ENCODE results near the gene AHRR.

Gene AHRR

DNA sequence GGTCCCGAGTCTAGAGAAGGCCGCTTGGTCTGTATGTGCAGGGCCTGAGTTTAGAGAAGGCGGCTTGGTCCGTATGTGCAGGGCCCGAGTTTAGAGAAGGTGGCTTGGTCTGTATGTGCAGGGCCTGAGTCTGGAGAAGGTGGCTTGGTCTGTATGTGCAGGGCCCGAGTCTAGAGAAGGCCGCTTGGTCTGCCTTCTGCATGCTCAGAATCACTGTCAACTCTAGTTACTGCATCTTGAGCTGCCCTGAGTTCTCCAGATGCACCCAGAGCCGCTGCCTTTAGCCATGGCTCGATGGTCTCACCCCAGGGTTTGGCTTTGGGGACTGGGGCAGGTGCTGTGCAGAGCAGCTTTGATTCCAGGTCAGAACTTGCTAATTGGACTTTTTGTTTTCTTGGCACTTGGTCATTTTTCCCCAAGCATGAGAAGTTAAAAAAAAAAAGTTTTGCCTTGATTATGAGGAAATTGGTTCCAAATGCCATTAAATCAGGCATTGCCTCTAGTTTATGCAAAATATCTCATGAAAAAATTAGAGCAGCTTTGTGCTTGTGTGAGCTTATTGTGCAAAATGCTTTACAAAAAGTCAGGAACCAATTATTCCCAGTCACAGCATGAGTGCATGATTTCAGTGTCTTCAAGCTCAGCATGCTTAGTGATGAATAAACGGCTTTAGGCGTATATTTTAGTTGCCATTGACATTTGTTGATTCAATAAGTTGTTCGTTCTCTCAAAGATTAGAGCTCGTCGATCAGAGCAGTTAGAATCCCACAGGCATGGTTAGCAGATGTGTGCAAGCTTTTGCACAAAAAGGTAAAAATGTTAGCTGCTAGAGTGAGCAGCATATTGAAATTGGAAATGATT is 96.0 kb downstream of the AHRR start:
- no peak for DNase-seq

- no peak for DNase-seq
These were observed 96.9 kb downstream of the AHRR start for GRCh38 chr5:418162-419121.

DNA sequence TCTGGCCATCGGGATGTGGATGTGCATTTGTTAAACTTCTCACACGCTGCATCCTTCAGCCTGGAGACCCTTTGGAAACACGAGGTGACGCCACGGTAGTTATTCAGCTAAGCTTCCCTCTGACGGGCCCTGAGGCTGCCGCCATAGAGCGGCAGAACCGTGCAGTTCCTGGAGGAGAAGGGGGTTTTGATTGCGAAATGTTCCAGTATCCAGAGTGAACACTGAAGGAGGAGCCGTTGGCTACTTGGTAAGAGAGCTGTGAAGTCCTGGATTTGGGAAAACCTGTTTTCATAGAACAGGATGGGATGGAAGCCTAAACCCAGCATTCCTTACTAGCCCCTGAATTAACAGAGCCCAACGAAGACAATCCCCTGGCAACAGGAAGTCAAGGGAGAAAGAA is 98.5 kb downstream of the AHRR start:
- no peak for DNase-seq

- no peak for DNase-seq
These were observed 99.2 kb downstream of the AHRR start for GRCh38 chr5:420632-421286.

GRCh38 chr5:421287-421880 is 99.9 kb downstream of the AHRR start:
- no peak for DNase-seq

DNA sequence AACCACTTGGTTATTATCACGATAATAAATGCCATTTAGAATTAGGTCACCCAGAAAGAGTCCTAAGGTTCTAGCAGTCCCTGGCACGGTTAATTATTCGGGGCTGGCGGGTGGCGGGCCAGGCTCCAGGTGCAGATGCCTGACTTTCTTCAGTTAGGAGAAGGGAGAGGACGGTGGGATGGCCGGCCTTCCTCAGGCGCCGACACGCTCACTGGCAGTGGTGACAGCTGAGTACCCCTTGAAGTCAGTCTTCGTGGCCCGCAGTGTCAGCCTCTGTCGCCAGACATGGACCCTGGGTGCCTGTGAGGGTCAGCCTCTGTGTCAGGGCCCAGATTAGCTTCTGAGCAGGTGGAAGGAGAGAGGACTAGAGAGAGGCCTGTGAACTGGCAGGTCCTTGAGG is 100.4 kb downstream of the AHRR start:
- no peak for DNase-seq

GRCh38 chr5:422323-423232 is 101.1 kb downstream of the AHRR start:
- no peak for DNase-seq

DNA sequence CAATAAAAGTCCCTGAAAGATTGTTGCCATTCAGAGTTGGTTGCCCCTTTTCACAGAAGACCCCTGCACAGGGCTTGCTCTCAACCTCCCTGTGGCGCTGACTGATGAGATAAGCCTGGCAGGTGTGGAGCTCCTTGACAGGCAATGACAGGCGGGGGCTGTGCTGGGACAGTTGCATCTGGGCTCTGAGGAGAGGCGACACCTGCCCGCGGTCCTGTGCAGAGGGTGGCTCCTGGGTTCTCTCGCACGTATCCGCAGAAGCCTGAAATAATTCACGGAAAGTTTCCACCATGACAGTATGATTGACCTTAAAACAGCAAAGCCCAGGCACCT is 101.7 kb downstream of the AHRR start:
- no peak for DNase-seq

DNA sequence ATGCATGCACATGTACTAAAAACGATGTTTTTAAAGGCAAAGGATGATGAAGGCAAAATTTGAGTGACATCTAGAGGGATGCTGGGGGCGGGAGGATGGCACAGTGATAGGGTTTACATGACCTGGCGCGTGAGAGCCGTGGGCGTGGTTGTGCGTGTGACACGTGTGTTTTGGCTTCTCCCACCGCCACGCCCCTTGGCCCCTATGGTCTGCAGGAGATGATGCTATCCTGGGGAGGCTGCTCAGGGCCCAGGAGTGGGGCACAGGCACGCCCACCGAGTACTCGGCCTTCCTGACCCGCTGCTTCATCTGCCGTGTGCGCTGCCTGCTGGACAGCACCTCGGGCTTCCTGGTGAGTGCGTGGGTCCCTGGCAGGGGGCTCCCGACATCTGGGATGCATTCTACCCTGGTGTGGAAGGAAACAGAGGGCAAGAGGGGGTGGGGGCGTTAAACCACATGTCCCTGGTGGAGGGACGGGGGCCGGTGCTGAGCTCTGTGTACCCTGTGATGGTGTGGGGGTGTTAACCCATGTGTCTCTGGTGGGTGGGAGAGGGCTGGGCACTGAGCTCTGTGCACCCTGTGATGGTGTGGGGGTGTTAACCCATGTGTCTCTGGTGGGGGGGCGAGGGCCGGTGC is 102.2 kb downstream of the AHRR start:
- no peak for DNase-seq

DNA sequence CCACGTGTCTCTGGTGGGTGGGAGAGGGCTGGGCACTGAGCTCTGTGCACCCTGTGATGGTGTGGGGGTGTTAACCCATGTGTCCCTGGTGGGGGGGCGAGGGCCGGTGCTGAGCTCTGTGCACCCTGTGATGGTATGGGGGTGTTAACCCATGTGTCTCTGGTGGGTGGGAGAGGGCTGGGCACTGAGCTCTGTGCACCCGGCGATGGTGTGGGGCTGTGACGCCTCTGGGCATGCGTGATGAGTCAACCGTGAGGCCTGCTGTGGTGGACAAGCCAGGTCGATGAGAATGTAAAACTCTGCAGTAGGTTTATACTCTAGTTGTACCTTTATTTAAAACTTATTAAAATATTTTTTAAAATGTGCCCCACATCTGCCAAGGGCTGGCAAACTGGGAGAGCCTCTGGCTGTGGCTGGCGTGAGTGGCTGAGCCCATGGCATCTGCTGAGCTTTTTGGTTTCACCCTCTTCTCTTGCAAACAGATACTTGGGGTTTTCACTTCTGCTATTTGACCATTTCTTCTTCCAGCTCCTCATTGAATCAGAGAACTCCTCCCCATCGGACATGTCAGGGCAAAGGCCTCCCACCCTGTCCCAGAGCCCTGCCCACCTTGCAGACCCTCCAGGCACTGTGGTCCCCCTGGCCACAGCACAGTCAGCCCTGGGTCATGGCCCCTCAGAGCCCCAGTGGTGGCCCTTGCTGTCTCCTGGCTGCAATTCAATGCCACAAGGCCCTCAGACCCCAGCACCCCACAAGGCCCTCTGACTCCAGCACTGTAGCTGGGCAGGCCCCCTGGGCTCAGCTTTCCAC is 103.0 kb downstream of the AHRR start:
- DNase-seq = no peak

- no peak for DNase-seq
These were observed 104.2 kb downstream of the AHRR start for GRCh38 chr5:425714-426113.

GRCh38 chr5:426392-426976 is 105.0 kb downstream of the AHRR start:
- no peak for DNase-seq

DNA sequence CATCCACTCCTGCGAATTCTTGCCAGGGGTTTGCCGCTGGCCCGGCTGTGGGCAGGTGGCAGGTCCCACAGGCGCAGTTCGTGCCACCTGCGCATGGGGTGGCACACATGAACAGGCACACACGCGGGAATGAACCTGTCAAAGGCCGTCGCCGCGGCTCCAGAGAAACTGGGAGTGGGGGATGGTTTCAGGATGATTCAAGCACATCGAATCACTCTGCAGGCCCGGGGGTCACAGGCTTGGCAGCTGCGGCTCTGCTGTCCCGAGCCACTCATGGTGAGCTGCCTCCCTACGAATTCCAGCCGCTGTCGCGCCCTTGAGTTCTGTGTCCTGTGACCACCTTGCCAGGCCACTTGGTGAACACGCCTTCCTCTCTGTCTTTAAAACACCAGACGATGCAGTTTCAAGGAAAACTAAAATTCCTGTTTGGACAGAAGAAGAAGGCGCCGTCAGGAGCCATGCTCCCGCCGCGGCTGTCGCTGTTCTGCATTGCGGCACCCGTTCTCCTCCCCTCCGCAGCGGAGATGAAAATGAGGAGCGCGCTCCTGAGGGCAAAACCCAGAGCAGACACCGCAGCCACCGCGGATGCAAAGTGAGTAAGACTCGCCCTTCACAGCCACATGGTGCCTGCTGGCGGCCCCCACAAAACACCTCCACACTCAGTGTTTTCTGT is 106.0 kb downstream of the AHRR start:
- no peak for DNase-seq

DNA sequence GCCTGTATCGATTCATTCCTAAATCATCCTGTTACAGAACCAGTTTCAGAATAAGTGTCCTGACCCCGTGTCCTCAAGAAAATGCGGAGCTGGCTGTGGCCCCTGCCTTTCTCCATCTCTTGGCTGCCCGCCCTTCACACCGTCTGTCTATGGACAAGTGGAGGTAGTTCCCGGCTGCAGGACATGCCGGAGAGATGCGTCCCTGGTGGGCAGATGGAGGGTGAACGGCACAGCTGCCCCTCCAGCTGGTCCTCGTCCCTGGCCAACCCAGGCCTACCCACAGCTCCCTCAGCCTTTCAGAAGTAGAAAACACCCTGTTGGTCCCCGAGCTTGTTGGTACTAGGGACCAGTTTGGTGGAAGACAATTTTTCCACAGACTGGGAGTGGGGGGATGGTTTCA is 106.7 kb downstream of the AHRR start:
- DNase-seq = no peak

DNA sequence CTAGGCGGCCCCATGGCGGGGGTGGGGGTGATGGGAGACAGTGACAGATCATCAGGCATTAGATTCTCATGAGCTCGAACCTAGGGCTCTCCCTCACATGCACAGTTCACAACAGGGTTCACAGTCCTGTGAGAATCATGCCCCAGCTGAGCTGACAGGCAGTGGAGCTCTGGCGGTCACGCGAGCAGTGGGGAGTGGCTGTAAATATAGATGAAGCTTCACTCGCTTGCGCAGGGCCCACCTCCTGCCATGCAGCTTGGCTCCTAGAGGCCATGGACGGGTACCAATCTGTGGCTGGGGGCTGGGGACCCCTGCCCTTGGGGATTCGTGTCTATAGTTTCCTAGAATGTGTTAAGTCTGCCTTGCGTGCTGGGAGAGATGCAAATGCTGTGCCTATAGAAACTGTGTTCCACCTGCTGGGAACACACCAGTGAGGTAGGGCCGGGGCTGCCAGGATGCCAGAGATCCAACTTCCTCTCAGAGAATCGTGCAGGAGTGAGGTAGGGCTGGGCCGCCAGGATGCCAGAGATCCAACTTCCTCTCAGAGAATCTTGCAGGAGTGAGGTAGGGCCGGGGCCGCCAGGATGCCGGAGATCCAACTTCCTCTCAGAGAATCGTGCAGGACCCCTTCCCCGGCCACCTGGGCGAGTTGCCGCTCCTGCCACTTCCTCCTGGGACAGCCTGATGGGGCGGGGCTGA is 107.4 kb downstream of the AHRR start:
- DNase-seq = no peak

DNA sequence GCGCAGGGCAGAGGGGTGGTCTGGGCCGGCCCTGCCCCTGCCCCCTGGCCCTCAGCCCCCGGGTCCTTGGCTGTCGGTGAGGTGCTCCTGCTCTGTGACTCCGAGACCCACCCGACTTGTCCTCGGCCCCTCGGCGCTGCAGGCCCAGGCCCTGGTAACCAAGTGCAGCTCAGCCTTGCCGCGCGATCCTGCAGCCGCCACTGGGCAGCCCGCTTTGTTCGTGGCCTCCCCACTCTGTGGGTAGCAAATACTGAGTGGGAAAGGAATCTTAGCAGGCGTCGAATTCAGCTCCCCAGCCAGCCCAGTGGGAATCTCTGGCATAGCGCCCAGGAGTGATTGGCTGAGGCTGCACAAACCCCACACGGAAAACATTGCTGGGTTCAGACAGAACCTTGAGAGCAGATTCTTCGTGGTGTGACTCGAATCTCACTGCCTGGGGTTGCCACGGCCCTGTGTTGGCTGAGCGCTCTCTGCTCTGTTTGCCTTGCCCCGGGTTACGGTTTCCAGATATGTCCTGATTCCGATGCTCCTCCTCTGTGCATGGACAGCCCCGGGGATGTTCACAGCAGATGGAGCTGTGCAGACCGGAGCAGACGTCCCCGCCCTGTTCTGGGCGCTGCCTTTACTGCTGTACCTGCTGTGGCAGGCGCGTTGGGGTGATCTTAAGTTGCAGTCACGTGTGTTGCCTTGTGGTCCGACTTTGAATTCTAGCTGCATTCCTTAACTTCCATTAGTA is 108.1 kb downstream of the AHRR start:
- DNase-seq = no peak

- DNase-seq = no peak
These were observed 108.9 kb downstream of the AHRR start for GRCh38 chr5:430214-430925.

Data from stimulated activated CD4-positive, alpha-beta T cell treated with anti-CD3 and anti-CD28 coated beads, Interleukin-12 subunit alpha, Interleukin-12 subunit beta, amount 100 ng/mL, for 4 hours (primary cell).